Activated CD4-positive, alpha-beta memory T cell treated with anti-CD3 and anti-CD28 coated beads, Interleukin-2, amount 10 ng/mL, durations not matched to agents 7 days and 5 days (primary cell): ENCODE results near the gene B9D1. TPM values are rescaled to one million over a fixed set of nuclear protein-coding genes. Genes with fewer than 3 reads are reported as not detected.
"Not testable (repeated sequence)": the region's sequence is repeated elsewhere in the genome, so short reads cannot be mapped to it uniquely, and the experiment has no call there.

Experiments used
- CTCF ChIA-PET: fragments of 350-600 bp; sonication (Branson Sonifier 250); formaldehyde crosslinking; loops from one replicate; lab custom pipeline; 2021; ENCODE audit warnings: antibody characterized with exemption, inconsistent platforms; lab: Charles Lee
- POLR2A ChIA-PET: fragments of 350-600 bp; sonication (Branson Sonifier 250); formaldehyde crosslinking; loops from one replicate; lab custom pipeline; 2021; ENCODE audit warnings: antibody characterized with exemption; lab: Charles Lee
- DNase-seq: peaks from one replicate; pipeline ENCODE4 v3.0.0-alpha.2; 2020
- H3K27ac Mint-ChIP-seq: one replicate; pipeline ENCODE4 v1.8.0; 2021; ENCODE audit warnings: mild to moderate bottlenecking, mixed read lengths
- H3K27me3 Mint-ChIP-seq: one replicate; pipeline ENCODE4 v1.8.0; 2021; ENCODE audit warnings: mixed read lengths
- H3K36me3 Mint-ChIP-seq: one replicate; pipeline ENCODE4 v1.8.0; 2021; ENCODE audit warnings: low read depth, mixed read lengths
- H3K4me1 Mint-ChIP-seq: one replicate; pipeline ENCODE4 v1.8.0; 2021; ENCODE audit warnings: mixed read lengths
- H3K4me3 Mint-ChIP-seq: one replicate; pipeline ENCODE4 v1.8.0; 2021; ENCODE audit warnings: mild to moderate bottlenecking, mixed read lengths
- H3K9me3 Mint-ChIP-seq: one replicate; pipeline ENCODE4 v1.8.0; 2021; ENCODE audit warnings: mixed read lengths
- total RNA-seq, 2 experiments: library from RNA; stranded (reverse); gene quantifications; one replicate each; pipeline ENCODE4 v1.2.3, GENCODE V29; 2021

Gene B9D1
- total RNA-seq, 2 experiments from 2014 or later = 2.7 to 3.1 TPM

- H3K27me3 Mint-ChIP-seq = peaks cover 23% of the 10 kb centered on the region
- H3K4me1 Mint-ChIP-seq = peaks cover 19% of the 10 kb centered on the region
- H3K9me3 Mint-ChIP-seq = no peaks in the 10 kb centered on the region
- ChIA-PET POLR2A (no interaction called here), CTCF (no interaction called here)
- H3K4me3 Mint-ChIP-seq = no peak overlapping the region
- no peak overlapping the region for H3K27ac Mint-ChIP-seq
- no peaks in the 10 kb centered on the region for H3K36me3 Mint-ChIP-seq
- no peak for DNase-seq
Observed at GRCh38 chr17:19360772-19361171, 1.8 kb downstream of the B9D1 start.

GRCh38 chr17:19359856-19360255 is 2.7 kb downstream of the B9D1 start:
- H3K27ac Mint-ChIP-seq = no peak overlapping the region
- H3K4me1 Mint-ChIP-seq = peaks cover 19% of the 10 kb centered on the region
- no peaks in the 10 kb centered on the region for H3K9me3 Mint-ChIP-seq
- CTCF ChIA-PET = interaction anchor here (1.1 kb wide), 1 partner anchor 87 kb away, joined by 3 read pairs; no protein-coding TSS in a partner anchor
- H3K4me3 Mint-ChIP-seq = no peak overlapping the region
- H3K36me3 Mint-ChIP-seq = no peaks in the 10 kb centered on the region
- no peak for DNase-seq
- H3K27me3 Mint-ChIP-seq = peaks cover 26% of the 10 kb centered on the region
- POLR2A ChIA-PET = no interaction called here

GRCh38 chr17:19359151-19359550 is 3.4 kb downstream of the B9D1 start:
- no peak overlapping the region for H3K27ac Mint-ChIP-seq
- POLR2A ChIA-PET = no interaction called here
- peaks cover 19% of the 10 kb centered on the region for H3K4me1 Mint-ChIP-seq
- no peak for DNase-seq
- peaks cover 27% of the 10 kb centered on the region for H3K27me3 Mint-ChIP-seq
- CTCF ChIA-PET = interaction anchor here (1.1 kb wide), 1 partner anchor 88 kb away, joined by 3 read pairs; no protein-coding TSS in a partner anchor
- H3K4me3 Mint-ChIP-seq = no peak overlapping the region
- H3K9me3 Mint-ChIP-seq = no peaks in the 10 kb centered on the region
- no peaks in the 10 kb centered on the region for H3K36me3 Mint-ChIP-seq

DNA sequence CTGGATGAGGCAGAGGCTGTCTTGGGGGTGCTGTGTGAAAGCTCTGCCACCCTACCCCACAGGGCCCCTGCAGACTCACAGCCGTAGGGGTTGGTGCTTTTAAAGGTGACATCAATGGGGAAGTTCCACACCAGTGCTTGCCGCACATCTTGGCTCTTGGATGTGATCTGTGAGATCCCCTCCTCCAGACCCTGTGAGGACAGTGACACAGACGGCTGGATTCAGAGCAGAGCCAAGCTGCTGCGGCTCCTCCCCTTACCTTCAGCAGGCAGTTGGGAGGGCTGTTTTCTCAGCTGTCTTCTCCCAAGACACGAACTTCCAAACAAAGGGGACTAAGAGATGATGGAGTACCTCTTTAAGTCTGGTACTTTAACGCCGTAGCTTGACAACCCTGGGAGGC is 4.8 kb downstream of the B9D1 start:
- Mint-ChIP-seq H3K36me3 (no peaks in the 10 kb centered on the region), H3K4me3 (no peak overlapping the region), H3K27ac (no peak overlapping the region), H3K9me3 (no peaks in the 10 kb centered on the region), H3K27me3 (peaks cover 27% of the 10 kb centered on the region), H3K4me1 (peaks cover 10% of the 10 kb centered on the region)
- CTCF ChIA-PET = no interaction called here
- no peak for DNase-seq
- POLR2A ChIA-PET = no interaction called here

DNA sequence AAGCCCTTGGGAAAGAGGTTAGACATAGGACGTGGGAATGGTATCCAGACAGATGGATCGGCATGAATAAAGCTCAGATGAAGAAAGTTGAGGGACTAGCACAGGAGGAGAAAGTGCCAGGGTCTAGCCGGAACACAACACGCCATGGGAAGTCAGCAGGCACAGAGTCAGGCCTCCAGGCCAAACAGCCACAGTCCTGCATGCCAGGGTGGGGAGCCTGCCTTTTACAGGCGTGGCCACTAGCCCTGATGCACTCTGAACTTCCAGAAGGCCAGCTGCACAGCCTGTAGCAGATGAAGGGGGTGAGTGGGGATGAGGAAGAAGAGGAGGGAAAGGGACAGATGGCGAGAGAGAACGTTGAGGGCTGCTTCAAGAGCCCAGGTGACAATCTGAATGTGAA is 5.2 kb downstream of the B9D1 start:
- Mint-ChIP-seq H3K36me3 (no peaks in the 10 kb centered on the region), H3K27me3 (peaks cover 27% of the 10 kb centered on the region), H3K4me1 (peaks cover 8% of the 10 kb centered on the region), H3K27ac (no peak overlapping the region), H3K9me3 (no peaks in the 10 kb centered on the region), H3K4me3 (no peak overlapping the region)
- POLR2A ChIA-PET = no interaction called here
- CTCF ChIA-PET = no interaction called here
- no peak for DNase-seq

GRCh38 chr17:19354748-19355147 is 7.8 kb downstream of the B9D1 start:
- ChIA-PET CTCF (interaction anchor here (0.6 to 2.6 kb wide), 4 partner anchors 8 to 413 kb away, joined by 3 to 14 read pairs (median 4); partner anchors contain the start of gene B9D1), POLR2A (interaction anchor here (0.7 kb wide), 1 partner anchor 20 kb away, joined by 3 read pairs; no protein-coding TSS in a partner anchor)
- H3K27ac Mint-ChIP-seq = no peak overlapping the region
- no peaks in the 10 kb centered on the region for H3K36me3 Mint-ChIP-seq
- no peak for DNase-seq
- no peaks in the 10 kb centered on the region for H3K9me3 Mint-ChIP-seq
- H3K4me3 Mint-ChIP-seq = no peak overlapping the region
- peaks cover 38% of the 10 kb centered on the region for H3K27me3 Mint-ChIP-seq
- no peaks in the 10 kb centered on the region for H3K4me1 Mint-ChIP-seq

GRCh38 chr17:19353401-19353800 is 9.1 kb downstream of the B9D1 start:
- H3K27me3 Mint-ChIP-seq = peaks cover 28% of the 10 kb centered on the region
- POLR2A ChIA-PET, H3K27ac Mint-ChIP-seq, H3K4me1 Mint-ChIP-seq, DNase-seq, H3K4me3 Mint-ChIP-seq, H3K36me3 Mint-ChIP-seq, H3K9me3 Mint-ChIP-seq: not testable (repeated sequence)
- CTCF ChIA-PET = interaction anchor here (0.6 to 2.6 kb wide), 2 partner anchors 10 to 98 kb away, joined by 4 to 14 read pairs; partner anchors contain the start of gene B9D1

DNA sequence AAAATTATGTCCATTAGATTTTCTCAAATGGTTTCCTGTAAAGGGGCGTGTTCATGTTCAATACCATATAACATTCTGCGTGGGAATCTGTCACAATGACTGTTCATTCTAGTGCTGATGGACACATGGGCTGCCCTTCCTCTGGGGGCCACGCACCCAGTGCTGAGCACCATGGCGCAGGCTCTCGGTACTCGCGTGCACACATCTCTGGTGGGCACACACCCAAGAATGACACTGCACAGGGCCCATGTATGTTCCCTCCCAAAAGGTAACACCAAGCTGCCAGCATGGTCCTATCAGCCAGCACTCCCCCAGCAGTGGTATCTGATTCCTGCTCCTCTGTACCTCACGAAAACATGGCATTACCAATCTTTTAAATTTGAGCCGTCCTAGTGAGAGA is 13.7 kb downstream of the B9D1 start:
- Mint-ChIP-seq H3K4me1 (no peaks in the 10 kb centered on the region), H3K4me3 (no peak overlapping the region), H3K9me3 (no peaks in the 10 kb centered on the region), H3K36me3 (no peaks in the 10 kb centered on the region), H3K27ac (no peak overlapping the region), H3K27me3 (peaks cover 14% of the 10 kb centered on the region)
- ChIA-PET POLR2A (no interaction called here), CTCF (no interaction called here)
- DNase-seq = no peak

DNA sequence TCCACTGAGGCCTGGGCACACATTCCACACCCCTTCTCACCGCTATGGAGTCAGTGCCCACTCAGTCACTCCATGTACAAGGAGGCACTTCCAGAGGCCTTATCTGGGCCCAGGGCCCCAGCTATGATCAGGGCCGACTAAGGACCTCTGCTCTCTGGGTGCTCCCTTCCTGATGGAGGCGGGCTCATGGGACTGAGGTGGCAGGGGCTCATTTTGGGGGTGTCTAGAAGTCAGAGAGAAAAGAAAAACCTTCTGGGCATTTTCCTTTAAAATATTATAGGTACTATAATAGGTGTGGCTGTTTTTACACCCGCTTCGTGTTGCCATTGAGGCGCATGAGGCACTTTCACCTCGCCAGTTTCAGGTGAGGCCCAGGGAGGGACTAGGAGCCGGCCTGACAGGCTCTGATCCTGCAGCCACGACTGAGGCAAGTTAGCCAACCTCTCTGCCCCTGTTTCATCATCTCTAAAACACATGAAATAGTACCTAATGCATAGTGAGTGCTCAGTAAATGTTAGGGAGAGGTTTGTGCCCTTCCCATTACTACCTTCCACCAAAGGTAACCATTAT is 14.4 kb downstream of the B9D1 start:
- no peak for DNase-seq
- POLR2A ChIA-PET = no interaction called here
- H3K4me1 Mint-ChIP-seq = no peaks in the 10 kb centered on the region
- H3K36me3 Mint-ChIP-seq = no peaks in the 10 kb centered on the region
- H3K27ac Mint-ChIP-seq = no peak overlapping the region
- H3K27me3 Mint-ChIP-seq = peaks cover 14% of the 10 kb centered on the region
- CTCF ChIA-PET = no interaction called here
- no peak overlapping the region for H3K4me3 Mint-ChIP-seq
- no peaks in the 10 kb centered on the region for H3K9me3 Mint-ChIP-seq

DNA sequence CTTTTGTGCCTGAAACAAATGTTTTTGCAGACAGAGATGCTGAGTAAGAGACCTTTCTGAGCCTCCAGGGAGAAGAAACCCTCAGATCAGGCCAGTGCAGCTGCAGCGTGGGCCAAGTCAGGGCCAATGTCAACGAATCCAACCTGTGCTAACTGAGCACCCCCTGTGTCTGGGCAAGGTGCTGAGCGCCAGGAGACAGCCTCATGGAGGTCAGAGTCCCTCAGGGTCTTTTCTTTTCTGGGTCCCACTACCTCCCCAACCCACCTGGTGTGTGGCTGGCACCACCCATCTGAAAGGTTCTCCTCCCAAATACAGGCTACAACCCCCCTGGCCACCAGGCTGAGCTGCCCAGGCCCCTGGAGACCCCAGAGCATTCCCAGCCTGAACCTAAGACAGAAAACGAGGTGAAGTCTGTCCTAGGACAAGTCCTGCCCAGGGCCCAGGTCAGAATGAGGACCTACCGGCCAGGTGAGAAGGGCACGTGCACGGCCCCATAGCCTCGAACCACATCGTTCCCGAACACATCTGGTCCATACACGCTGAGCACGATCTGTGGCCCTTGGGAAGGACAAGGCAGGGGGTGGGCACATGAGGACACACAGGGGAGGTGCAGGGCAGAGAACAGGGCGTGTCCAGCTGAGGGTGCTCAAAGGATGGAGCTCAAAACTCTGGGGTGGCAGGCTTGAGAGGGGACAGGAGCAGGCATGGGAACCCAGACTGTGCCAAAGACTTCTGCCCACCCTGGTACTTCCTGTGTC is 15.0 kb downstream of the B9D1 start:
- DNase-seq = no peak
- ChIA-PET POLR2A (no interaction called here), CTCF (no interaction called here)
- no peaks in the 10 kb centered on the region for H3K9me3 Mint-ChIP-seq
- peaks cover 14% of the 10 kb centered on the region for H3K27me3 Mint-ChIP-seq
- H3K36me3 Mint-ChIP-seq = no peaks in the 10 kb centered on the region
- no peaks in the 10 kb centered on the region for H3K4me1 Mint-ChIP-seq
- H3K4me3 Mint-ChIP-seq = no peak overlapping the region
- no peak overlapping the region for H3K27ac Mint-ChIP-seq

GRCh38 chr17:19346351-19347255 is 15.9 kb downstream of the B9D1 start:
- Mint-ChIP-seq H3K9me3 (no peaks in the 10 kb centered on the region), H3K4me1 (no peaks in the 10 kb centered on the region), H3K27ac (no peak overlapping the region), H3K4me3 (no peak overlapping the region), H3K36me3 (no peaks in the 10 kb centered on the region), H3K27me3 (peaks cover 9% of the 10 kb centered on the region)
- DNase-seq = no peak
- POLR2A ChIA-PET = no interaction called here
- CTCF ChIA-PET = no interaction called here

GRCh38 chr17:19345486-19346350 is 16.8 kb downstream of the B9D1 start:
- no peak for DNase-seq
- H3K36me3 Mint-ChIP-seq = no peaks in the 10 kb centered on the region
- peaks cover 4% of the 10 kb centered on the region for H3K27me3 Mint-ChIP-seq
- H3K27ac Mint-ChIP-seq = no peak overlapping the region
- H3K9me3 Mint-ChIP-seq = no peaks in the 10 kb centered on the region
- H3K4me1 Mint-ChIP-seq = no peaks in the 10 kb centered on the region
- CTCF ChIA-PET = no interaction called here
- POLR2A ChIA-PET = no interaction called here
- no peak overlapping the region for H3K4me3 Mint-ChIP-seq
